ENCODE results near the gene USP35. TPM values are rescaled to one million over a fixed set of nuclear protein-coding genes. Genes with fewer than 3 reads are reported as not detected.
A peak's percentile ranks its signal among the peaks of the same experiment; 100 is the strongest.

Gene USP35
- total RNA-seq, 4 donors from 2014 or later, result 4.6 to 6.1 (median 5.4) TPM

DNA sequence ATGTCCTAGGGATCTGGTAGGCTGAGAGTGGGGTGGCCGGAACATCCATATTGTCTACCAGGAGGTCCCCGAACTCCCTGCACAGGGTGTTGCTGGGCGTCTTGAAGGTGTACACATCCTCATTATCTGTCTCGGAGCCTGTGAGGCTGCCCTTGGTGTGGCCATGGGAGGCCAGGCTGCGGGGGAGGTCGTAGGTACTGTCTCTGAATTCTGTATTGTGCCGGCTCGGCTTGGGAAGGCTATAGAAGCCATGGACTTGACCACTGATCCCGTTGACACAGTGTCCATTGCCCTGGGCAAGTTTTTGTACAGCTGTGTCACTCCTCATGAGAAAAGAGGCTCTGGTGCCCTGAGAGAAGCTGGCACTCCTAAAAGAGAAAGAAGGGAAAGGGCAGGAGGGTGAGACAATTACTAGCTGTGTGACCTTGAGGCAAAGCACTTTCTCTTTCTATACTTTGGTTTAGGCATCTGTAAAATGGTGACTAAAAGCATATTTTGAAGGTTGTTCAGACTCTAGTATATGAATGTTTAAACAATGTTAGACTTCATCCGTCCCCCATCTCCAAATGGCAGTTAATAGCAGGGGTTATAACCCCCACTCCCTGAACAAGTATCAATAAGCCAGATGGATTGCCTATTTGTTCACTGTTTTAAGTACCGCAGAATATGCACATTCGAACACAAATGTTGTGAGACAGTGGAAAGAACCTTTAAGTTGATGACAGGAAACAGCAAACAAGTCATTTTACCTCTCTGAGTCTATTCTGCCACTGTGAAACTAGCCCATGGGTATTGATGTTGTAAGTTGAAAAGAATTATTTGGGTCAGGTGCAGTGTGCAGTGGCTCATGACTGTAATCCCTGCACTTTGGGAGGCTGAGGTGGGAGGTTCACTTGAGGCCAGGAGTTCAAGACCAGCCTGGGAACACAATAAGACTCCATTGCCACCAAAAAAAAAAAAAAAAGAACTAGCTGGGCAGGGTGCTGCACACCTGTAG, 38.3 kb downstream of the USP35 start:
- DNase-seq, result no peak
- in situ Hi-C loops (cut with MboI; ENCODE audit: low sequenced_read_pairs in 4 of 4), result loop anchor here (10.0 to 25.0 kb wide), 3 partner anchors 185 to 338 kb away; partner anchors contain the start of gene GAB2 (in 2 of the 4)

DNA sequence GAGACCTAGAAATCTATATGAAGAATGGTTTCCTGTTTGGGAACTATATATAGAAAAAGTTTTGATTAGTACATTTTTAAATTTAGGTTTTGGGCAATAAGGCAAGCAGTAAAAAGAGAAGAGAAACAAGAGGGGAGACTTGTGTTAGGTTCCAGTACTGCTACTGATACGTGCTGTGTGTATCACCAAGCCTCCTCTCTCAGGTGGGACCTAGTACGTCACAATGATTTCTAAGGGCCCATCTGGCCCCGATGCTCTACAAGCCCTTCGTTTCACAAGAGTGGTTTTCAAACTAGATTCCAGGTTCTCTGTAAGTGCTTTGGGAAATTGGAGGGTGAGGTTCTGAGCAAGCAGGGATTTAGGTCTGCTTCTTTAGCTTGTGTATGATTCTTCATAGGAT, 39.2 kb downstream of the USP35 start:
- in situ Hi-C loops (cut with MboI; ENCODE audit: low sequenced_read_pairs in 4 of 4) (loop anchor here (10.0 to 25.0 kb wide), 3 partner anchors 184 to 337 kb away; partner anchors contain the start of gene GAB2 (in 2 of the 4)), intact Hi-C loops (cut with DNase I; ENCODE audit: low total_unique reads) (loop anchor here (1.0 kb wide), 1 partner anchor 192 kb away; no protein-coding TSS in a partner anchor)
- TF ChIP-seq POLR2A (IDR thresholded peaks at IDR 0.05), result no peak
- TF ChIP-seq, protein P1, sequence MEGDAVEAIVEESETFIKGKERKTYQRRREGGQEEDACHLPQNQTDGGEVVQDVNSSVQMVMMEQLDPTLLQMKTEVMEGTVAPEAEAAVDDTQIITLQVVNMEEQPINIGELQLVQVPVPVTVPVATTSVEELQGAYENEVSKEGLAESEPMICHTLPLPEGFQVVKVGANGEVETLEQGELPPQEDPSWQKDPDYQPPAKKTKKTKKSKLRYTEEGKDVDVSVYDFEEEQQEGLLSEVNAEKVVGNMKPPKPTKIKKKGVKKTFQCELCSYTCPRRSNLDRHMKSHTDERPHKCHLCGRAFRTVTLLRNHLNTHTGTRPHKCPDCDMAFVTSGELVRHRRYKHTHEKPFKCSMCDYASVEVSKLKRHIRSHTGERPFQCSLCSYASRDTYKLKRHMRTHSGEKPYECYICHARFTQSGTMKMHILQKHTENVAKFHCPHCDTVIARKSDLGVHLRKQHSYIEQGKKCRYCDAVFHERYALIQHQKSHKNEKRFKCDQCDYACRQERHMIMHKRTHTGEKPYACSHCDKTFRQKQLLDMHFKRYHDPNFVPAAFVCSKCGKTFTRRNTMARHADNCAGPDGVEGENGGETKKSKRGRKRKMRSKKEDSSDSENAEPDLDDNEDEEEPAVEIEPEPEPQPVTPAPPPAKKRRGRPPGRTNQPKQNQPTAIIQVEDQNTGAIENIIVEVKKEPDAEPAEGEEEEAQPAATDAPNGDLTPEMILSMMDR (IDR thresholded peaks at IDR 0.05 in 4 of 5, conservative IDR thresholded peaks at IDR 0.05 in 1 of 5), result no peak
- no peaks in the 10 kb centered on the region for H3K9me3 ChIP-seq
- no peaks in the 10 kb centered on the region for H3K27me3 ChIP-seq
- H3K36me3 ChIP-seq, result peaks cover 0 to 31% of the 10 kb centered on the region in 2 donors
- DNase-seq, result no peak
- peaks cover 21% of the 10 kb centered on the region in 2 donors for H3K4me1 ChIP-seq
- no peak for ATAC-seq
- no peak overlapping the region for H3K27ac ChIP-seq
- no peak overlapping the region for H3K4me3 ChIP-seq

More for the DNA sequence above, 38.3 kb downstream of the USP35 start:
- intact Hi-C loops (cut with DNase I; ENCODE audit: low total_unique reads), result no loop called here
- Histone ChIP-seq H3K36me3 (peaks cover 0 to 35% of the 10 kb centered on the region in 2 donors), H3K4me3 (no peak overlapping the region), H3K27ac (no peak overlapping the region), H3K9me3 (no peaks in the 10 kb centered on the region), H3K27me3 (no peaks in the 10 kb centered on the region), H3K4me1 (peaks cover 14 to 15% of the 10 kb centered on the region in 2 donors)
- no peak for ATAC-seq
- no peak for TF ChIP-seq POLR2A (IDR thresholded peaks at IDR 0.05)

DNA sequence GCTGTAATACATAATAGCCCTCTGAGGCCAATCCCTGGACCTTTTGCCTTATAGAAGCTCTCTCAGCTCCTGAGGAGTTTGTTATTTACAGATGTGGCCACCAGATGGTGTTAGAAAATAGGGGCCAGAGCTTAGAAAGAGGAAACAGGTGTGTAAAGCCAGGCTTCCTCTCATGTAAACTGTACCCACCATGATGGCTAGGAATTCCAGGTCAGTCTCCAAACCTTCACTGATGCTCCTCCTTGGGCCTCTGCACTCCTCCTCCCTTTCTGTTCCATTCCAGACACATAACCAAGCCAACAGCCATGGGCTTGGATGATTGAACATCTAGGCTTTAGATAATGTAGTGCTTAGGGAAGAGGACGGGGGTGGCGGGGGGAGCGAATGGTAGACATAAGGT, 39.7 kb downstream of the USP35 start:
- peak in 1 of 2 donors; percentile 60 for ATAC-seq
- in situ Hi-C loops (cut with MboI; ENCODE audit: low sequenced_read_pairs in 4 of 4), result loop anchor here (10.0 to 25.0 kb wide), 3 partner anchors 184 to 336 kb away; partner anchors contain the start of gene GAB2 (in 2 of the 4)
- H3K27ac ChIP-seq, result no peak overlapping the region

DNA sequence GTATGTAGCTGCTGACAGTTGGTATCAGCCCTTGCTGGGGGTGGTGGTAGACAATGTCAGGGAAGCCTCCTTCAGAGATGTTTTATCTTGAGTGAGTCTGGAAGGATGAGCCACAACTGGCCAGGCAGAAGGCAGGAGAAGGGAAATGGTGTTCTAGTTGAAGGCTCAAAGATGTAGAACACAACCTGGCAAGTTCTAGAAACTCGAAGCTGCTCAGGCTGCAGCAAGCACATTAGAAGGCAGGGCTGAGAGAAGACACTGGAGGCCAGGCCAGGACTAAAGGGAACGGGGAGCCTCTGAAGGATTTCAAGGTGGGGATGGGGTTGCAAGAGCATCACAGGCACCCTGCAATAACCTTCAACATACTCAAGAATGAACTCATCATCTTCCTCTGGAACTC, 40.4 kb downstream of the USP35 start:
- Histone ChIP-seq H3K4me1 (peaks cover 21% of the 10 kb centered on the region in 2 donors), H3K4me3 (no peak overlapping the region), H3K27ac (no peak overlapping the region), H3K9me3 (no peaks in the 10 kb centered on the region), H3K27me3 (no peaks in the 10 kb centered on the region), H3K36me3 (peaks cover 0 to 19% of the 10 kb centered on the region in 2 donors)
- in situ Hi-C loops (cut with MboI; ENCODE audit: low sequenced_read_pairs in 4 of 4), result loop anchor here (10.0 to 25.0 kb wide), 3 partner anchors 183 to 336 kb away; partner anchors contain the start of gene GAB2 (in 2 of the 4)
- ATAC-seq (no peak), DNase-seq (no peak)
- TF ChIP-seq, protein P1 (IDR thresholded peaks at IDR 0.05 in 4 of 5, conservative IDR thresholded peaks at IDR 0.05 in 1 of 5), result no peak
- TF ChIP-seq POLR2A (IDR thresholded peaks at IDR 0.05), result no peak
- intact Hi-C loops (cut with DNase I; ENCODE audit: low total_unique reads), result no loop called here

More for the DNA sequence above, 39.7 kb downstream of the USP35 start:
- H3K4me1 ChIP-seq, result peaks cover 21% of the 10 kb centered on the region in 2 donors
- no peaks in the 10 kb centered on the region for H3K27me3 ChIP-seq
- no peak overlapping the region for H3K4me3 ChIP-seq
- H3K9me3 ChIP-seq, result no peaks in the 10 kb centered on the region
- TF ChIP-seq, protein P1 (IDR thresholded peaks at IDR 0.05 in 4 of 5, conservative IDR thresholded peaks at IDR 0.05 in 1 of 5), result peak in 4 of 5 experiments; percentile 45 to 66 (median 58)
- no peak for TF ChIP-seq POLR2A (IDR thresholded peaks at IDR 0.05)
- peaks cover 0 to 26% of the 10 kb centered on the region in 2 donors for H3K36me3 ChIP-seq
- intact Hi-C loops (cut with DNase I; ENCODE audit: low total_unique reads), result loop anchor here (1.0 kb wide), 1 partner anchor 192 kb away; no protein-coding TSS in a partner anchor
- no peak for DNase-seq
